Germinal center (tissue), 1 donor: Measurements from ENCODE around the gene F8A2.
"Not testable (repeated sequence)": the region's sequence is repeated elsewhere in the genome, so short reads cannot be mapped to it uniquely, and the experiment has no call there.

ENCODE experiments used
- DNase-seq: peaks from one replicate; pipeline ENCODE4 v3.0.0; 2012; ENCODE audit warnings: mixed read lengths, low spot score

F8A2 gene

DNA sequence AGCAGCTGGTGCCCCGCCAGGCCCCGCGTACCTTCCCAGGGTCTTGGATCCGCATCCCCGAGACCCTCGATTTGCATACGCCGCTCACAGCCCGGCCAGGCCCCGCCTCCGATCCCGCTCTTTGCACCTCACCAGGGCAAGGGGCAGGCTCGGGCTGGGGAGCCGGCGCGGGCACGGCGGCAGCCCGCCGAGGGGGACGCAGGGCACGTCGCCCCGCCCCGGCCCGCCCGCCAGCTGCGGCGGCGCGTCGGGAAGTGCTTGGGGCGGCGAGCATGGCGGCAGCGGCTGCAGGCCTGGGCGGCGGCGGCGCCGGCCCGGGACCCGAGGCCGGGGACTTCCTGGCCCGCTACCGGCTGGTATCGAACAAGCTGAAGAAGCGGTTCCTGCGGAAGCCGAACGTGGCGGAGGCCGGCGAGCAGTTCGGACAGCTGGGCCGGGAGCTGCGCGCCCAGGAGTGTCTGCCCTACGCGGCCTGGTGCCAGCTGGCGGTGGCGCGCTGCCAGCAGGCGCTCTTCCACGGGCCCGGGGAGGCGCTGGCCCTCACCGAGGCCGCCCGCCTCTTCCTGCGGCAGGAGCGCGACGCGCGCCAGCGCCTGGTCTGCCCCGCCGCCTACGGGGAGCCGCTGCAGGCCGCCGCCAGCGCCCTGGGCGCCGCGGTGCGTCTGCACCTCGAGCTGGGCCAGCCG is at the start of gene F8A2:
Gene F8A2 (plus strand): TSS at position 253 of the 686 bp plus-strand sequence. CDS start 20 bp downstream, at position 273.
- DNase-seq: not testable (repeated sequence)

- no peak for DNase-seq
These were observed 48.3 kb upstream of the F8A2 start for GRCh38 chrX:155333544-155334100.

DNA sequence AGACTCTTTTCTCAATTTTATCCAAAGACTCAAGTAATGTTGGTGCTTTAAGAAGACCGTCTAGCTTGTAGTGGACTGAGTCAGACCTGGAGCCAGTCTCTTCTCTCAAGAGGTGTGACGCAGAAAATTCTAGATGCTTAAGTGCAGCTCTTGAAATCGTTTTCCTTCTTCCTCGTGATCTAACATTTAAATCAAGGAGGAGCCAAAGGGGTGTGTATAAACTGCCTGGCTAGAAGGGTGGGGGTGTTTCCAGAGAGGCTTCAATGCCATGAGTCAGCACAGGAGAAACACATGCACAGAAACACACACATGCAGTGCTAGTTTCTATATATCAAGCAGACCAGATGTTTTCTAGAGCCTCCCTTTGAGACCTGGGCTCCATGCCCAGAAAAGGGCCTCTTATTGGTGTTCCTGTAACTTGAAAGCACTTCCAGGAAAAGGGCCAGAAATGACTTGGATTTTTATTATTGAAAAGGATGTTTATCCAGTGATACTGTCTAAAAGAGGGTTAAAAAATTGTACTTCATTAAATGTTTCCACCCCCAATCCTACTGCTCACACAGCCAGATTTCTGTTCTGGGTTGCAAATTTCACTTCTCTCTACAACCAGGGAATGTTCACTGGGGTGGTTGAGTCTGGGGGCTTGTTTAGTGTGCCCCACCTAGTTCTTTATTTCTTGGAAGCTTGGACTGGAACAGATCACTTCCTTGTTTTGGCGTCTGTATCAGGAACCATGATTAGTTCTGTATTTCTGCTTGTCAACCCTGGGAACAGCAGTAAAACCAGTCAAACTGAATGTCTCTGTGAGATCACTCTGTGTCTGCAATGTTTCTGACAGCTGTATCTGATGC is 47.2 kb upstream of the F8A2 start, which contains the start of gene CLIC2:
Gene CLIC2 (minus strand): TSS at position 129 of the 851 bp plus-strand sequence. CDS start 187 bp downstream, outside the sequence.
- no peak for DNase-seq

DNA sequence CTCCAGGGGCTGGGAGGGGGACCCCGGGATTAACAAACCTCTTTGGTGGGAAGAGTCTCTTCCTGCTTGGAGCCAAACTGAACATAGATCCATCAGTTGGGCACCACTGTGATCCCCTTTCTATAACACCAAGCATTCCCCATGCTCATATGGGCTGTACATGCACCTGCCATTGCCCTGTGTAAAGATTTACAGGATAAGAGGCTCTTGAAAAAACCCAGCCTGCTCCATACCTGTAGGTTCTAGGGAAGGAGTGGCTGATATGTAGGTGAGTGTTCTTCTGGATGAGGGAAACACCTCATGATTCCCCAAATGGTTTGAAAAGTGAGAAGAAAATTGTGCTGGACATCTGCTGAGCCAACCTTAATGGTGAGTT is 46.6 kb upstream of the F8A2 start:
- not testable (repeated sequence) for DNase-seq

GRCh38 chrX:155345689-155346088 is 36.2 kb upstream of the F8A2 start:
- not testable (repeated sequence) for DNase-seq

DNA sequence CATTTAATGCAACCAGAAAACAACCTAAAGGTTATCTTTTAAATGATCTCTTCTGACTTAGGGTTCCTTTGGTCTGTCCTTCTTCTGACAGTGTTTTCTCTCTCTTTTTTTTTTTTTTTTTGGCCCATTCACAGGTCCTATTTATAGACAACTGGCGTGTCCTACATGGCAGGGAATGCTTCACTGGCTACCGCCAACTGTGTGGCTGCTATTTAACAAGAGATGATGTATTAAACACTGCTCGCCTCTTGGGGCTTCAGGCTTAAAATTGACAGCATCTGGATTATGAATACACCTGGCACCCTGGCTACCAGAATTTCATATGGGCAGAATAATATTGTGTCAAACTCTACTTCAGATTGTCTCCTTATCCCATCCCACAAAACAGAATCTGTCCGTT is 32.4 kb upstream of the F8A2 start:
- DNase-seq: not testable (repeated sequence)

DNA sequence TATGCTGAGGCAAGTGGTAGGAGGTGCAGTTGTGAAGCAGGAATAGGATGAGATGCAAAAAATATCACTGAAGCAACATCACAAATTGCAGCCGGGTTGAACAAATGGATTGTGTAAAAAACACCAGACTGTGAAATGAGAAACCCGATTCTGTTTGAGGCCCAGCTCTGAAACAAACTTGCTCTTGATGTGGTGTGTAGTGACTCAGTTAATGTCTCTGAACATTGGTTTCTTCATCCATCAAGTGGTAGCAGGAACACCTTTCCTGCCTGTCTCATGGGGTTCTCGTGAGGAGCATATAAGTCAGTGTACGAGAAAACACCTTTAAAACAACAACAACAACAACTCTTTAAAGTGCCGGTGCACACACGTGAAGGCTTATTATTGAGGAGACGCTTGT is 18.2 kb upstream of the F8A2 start:
- DNase-seq: not testable (repeated sequence)

DNA sequence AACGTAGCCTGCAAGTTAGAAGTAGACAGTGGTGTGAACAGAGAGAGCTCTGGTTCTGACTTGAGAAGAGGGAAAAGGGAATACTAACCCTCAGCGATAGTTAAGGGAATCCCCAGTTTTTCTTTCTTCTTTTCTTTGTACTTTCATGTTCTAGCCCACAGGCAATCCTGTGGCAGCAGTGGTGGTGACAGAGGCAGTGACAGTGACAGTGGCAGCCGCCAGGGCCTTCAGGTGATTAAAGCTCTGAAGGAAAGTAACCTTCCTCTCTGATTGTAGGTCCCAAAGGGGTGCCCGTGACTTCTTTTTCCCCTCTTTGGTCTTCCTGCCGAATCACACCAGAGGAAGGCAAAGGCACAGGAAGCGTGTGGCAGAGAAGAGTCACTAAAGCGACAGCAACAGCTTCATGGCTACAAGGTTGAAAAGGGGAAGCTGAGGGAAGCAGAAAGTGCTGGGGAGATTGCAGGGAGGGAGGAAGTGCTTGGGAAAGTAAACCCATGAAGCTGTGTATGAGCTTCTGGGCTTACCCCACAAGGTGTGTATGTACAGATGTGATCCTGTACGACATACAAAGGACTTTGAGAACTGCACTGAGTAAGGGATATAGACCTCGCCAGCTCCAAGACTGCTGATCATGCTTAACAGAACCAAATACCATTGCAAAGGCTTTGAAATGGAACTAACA is 8.0 kb upstream of the F8A2 start:
- not testable (repeated sequence) for DNase-seq

DNA sequence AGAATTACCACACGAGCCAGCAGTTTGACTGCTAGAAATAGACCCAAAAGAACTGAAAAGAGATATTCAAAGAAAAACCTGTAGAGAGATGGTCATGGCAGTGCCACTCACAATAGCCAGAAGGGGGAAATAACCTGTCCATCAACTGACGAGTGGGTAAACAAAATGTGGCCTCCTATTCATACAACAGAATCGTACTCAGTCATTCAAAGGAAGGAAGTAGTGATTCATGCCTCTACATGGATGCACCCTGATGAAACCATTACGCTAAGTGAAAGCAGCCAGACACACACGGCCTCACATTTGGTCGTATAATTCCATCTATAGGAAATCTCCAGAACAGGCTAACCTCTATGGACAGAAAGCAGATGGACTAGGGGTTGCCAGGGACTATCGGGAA is 2.1 kb upstream of the F8A2 start:
- not testable (repeated sequence) for DNase-seq

GRCh38 chrX:155382529-155382967 is 653 bp downstream of the F8A2 start:
- DNase-seq: not testable (repeated sequence)

GRCh38 chrX:155389634-155390033 is 7.7 kb downstream of the F8A2 start:
- no peak for DNase-seq

DNA sequence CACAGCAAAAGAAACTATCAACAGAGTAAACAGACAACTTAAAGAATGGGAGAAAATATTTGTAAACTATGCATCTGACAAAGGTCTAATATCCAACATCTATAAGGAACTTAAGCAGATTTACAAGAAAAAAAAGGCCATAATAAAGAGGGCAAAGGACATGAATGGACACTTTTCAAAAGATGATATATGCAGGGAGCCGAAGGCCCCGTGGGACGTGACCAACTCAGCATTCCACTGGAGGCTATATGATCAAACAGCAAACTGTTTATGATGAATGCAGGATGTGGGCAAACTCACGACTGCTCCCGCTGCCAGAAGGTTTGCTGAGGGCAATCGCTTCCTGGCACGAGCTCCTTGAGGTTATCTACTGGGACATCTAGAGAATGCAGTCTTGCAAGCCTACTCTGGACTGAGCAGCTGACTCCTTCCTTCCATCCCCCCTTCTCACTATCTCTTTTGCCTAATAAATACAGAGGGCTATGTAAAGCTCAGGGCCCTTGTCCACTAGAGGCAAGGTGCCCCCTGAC is 12.9 kb downstream of the F8A2 start:
- not testable (repeated sequence) for DNase-seq

GRCh38 chrX:155406429-155406828 is 24.5 kb downstream of the F8A2 start:
- no peak for DNase-seq

- DNase-seq: no peak
These were observed 35.9 kb downstream of the F8A2 start for GRCh38 chrX:155417769-155418168.
